Activated T-helper 1 cell treated with anti-CD3 and anti-CD28 coated beads, Interleukin-12 subunit alpha, Interleukin-12 subunit beta, Interleukin-2, Interleukin-4 antibody, amounts not matched to agents 30 ng/mL and 10 ng/mL and 1 ng/mL, durations not matched to agents 14 hours and 24 hours and 36 hours (primary cell): ENCODE results near the gene DIS3L2. TPM values are rescaled to one million over a fixed set of nuclear protein-coding genes. Genes with fewer than 3 reads are reported as not detected.

Source experiments
- DNase-seq: peaks from one replicate; pipeline ENCODE4 v3.0.0; 2021; ENCODE audit warnings: low spot score
- H3K27ac Mint-ChIP-seq: one replicate; pipeline ENCODE4 v1.8.0; 2021; ENCODE audit warnings: mild to moderate bottlenecking, mixed read lengths
- H3K27me3 Mint-ChIP-seq: one replicate; pipeline ENCODE4 v1.8.0; 2022; ENCODE audit warnings: mild to moderate bottlenecking, moderate library complexity, mixed read lengths; ENCODE audit not compliant: insufficient read depth
- H3K36me3 Mint-ChIP-seq: one replicate; pipeline ENCODE4 v1.8.0; 2021; ENCODE audit warnings: low read depth, mixed read lengths
- H3K4me1 Mint-ChIP-seq: one replicate; pipeline ENCODE4 v1.8.0; 2021; ENCODE audit warnings: low read depth, mixed read lengths
- H3K4me3 Mint-ChIP-seq: one replicate; pipeline ENCODE4 v1.8.0; 2021; ENCODE audit warnings: mild to moderate bottlenecking, moderate library complexity, mixed read lengths
- H3K9me3 Mint-ChIP-seq: one replicate; pipeline ENCODE4 v1.8.0; 2021; ENCODE audit warnings: mixed read lengths
- intact Hi-C: fragments of 100-400 bp; cut with micrococcal nuclease; formaldehyde crosslinking; loops from one replicate; pipeline ENCODE4 v1.15.1; 2024
- total RNA-seq: library from RNA; stranded (reverse); gene quantifications from 2 replicates; pipeline ENCODE4 v1.2.3, GENCODE V29; 2022

The DIS3L2 gene
- total RNA-seq, 1 donor from 2014 or later, result 27.9 TPM

DNA sequence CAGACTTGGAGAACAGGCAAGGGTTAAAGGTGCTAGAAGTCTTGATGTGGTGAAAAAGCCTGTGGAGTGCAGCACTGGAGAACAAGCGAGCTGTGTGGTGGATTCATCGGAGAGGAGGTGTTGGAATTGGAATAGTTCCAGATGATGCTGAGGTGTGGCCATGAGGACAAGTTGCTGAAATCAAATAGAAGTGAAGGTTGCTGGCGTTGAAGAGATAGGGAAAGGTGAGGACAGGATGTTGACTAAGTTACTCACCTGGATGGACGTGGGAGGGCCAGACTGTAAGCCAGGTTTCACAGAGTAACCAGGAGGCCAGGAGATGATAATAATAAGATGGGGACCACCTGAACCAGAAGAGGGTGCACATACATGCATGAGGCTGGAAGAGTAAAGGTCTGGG, 173.4 kb downstream of the DIS3L2 start:
- intact Hi-C loops, result no loop called here
- H3K4me3 Mint-ChIP-seq, result no peak overlapping the region
- no peaks in the 10 kb centered on the region for H3K9me3 Mint-ChIP-seq
- peaks cover 12% of the 10 kb centered on the region for H3K4me1 Mint-ChIP-seq
- H3K27ac Mint-ChIP-seq, result no peak overlapping the region
- H3K36me3 Mint-ChIP-seq, result peaks cover 2% of the 10 kb centered on the region
- no peaks in the 10 kb centered on the region for H3K27me3 Mint-ChIP-seq
- no peak for DNase-seq

DNA sequence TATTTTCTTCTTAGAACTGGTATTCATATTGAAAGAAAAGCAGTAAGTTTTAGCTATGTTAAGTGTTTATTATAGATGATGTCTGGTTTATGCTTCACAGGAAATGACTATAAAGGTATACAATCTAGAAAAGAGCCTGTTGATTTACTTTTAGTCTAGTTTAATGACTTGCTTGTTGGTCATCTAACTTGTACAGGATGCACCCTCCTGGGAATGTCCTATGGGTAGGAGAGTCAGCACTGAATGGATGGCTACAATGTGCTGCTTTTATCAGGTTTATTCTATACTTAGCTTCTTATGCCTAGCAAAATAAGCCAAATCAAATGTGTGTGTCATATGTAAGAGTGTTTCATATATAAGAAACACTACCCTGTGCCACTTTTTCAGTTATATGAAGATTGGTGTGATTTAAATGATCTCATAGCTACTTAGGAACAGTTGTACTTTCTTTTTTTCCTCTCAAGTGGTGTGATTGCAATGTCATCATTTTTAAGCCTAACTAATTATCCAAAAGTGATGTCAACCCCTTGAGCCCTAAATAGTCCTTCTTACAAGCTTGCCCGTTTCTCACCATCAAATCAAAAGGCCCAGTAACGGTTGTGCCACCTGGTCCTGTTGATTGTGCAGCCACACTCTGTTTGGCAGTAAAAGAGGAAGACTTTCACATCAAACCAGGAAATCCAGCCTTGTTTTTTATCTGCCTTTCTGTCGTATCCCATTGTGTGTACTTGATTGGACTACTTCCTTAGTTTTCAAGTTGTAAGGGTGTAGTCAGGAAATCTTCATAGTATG, 176.0 kb downstream of the DIS3L2 start:
- Mint-ChIP-seq H3K4me3 (no peak overlapping the region), H3K27me3 (no peaks in the 10 kb centered on the region), H3K4me1 (peaks cover 12% of the 10 kb centered on the region), H3K9me3 (no peaks in the 10 kb centered on the region), H3K36me3 (peaks cover 2% of the 10 kb centered on the region), H3K27ac (no peak overlapping the region)
- intact Hi-C loops, result loop anchor here (2.0 kb wide), 1 partner anchor 189 kb away; no protein-coding TSS in a partner anchor
- DNase-seq, result no peak

DNA sequence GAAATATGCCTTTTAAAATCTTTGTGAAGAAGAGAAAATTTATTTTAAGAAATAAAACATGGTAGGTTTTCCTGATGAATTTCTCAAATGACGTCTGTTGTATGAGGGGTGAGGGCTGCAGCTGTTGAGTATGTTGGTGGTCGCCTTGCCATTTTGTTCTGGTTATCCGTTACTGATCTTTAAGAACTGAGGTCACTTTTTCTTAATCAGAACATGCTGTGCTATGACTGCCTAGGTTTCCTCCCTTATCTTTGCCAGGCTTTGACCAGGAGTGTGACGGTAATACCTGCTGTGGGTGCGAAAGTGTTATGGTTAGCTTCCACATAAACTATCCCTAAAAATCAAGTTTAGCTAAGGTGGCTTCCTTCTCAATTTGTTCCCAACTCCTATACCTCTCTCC, 176.9 kb downstream of the DIS3L2 start:
- no peak for DNase-seq
- Mint-ChIP-seq H3K27me3 (no peaks in the 10 kb centered on the region), H3K4me1 (peaks cover 12% of the 10 kb centered on the region), H3K36me3 (peaks cover 2% of the 10 kb centered on the region), H3K27ac (no peak overlapping the region), H3K9me3 (no peaks in the 10 kb centered on the region), H3K4me3 (no peak overlapping the region)
- intact Hi-C loops, result loop anchor here (2.0 kb wide), 1 partner anchor 188 kb away; no protein-coding TSS in a partner anchor

DNA sequence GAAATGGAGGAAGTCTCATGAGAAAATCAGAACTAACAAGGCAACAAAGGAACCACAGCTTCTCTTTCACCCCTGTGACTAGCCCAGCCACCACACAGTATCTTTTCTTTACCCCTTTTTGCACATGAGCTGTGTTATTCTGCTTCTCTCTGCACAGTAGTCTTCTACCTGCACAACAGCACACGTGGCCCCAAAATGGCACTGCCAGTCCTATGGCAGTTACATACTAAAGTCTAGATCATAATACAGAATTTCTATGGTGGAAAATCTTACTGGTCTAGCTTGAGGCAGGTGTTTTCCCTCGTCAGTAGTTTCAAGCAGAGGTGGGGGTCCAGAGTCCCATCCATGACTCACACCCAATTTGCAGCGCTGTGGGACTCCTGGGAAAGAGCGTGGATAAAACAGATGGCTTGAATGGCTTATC, 177.7 kb downstream of the DIS3L2 start:
- Mint-ChIP-seq H3K27ac (no peak overlapping the region), H3K4me1 (peaks cover 12% of the 10 kb centered on the region), H3K27me3 (no peaks in the 10 kb centered on the region), H3K9me3 (no peaks in the 10 kb centered on the region), H3K36me3 (peaks cover 2% of the 10 kb centered on the region), H3K4me3 (no peak overlapping the region)
- no peak for DNase-seq
- intact Hi-C loops, result loop anchor here (2.0 kb wide), 1 partner anchor 188 kb away; no protein-coding TSS in a partner anchor

DNA sequence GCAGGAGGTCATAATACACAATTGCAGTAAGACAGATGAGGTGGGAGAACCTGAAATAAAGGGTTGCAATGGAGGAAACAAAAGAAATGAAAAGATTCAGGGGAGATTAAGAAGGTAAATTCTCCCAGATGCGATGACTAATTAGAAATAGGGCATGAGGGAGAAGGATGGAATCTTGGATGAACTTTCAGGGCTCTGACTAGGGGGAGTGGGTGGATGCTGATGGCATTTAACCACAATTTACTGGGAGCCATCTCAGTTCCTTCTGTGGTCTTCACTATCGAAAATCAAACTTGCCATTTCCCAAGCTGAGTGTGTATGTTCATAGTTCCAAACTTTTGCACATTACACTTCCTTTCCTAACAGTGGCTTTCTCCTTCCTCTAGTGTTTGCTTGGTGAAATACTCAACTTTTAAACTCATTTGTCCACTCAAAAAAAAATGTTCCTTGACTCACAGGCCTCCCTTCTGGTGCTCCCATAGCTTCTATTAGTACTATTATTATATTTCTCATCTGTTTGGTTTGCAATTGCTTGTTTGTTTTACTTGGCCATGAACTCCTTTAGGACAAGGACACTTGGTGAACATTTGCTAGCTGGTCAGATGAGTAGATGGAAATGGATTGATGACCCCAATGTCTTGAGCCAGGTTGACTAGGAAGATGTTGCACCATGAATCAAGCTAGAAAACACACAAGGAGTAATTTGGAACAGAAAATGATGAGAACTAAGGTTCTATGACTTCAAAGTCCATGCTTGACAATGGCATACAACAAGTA, 178.5 kb downstream of the DIS3L2 start:
- DNase-seq, result no peak
- Mint-ChIP-seq H3K9me3 (no peaks in the 10 kb centered on the region), H3K4me3 (no peak overlapping the region), H3K36me3 (peaks cover 2% of the 10 kb centered on the region), H3K27me3 (no peaks in the 10 kb centered on the region), H3K27ac (no peak overlapping the region), H3K4me1 (peaks cover 12% of the 10 kb centered on the region)
- intact Hi-C loops, result loop anchor here (2.0 kb wide), 1 partner anchor 187 kb away; no protein-coding TSS in a partner anchor

DNA sequence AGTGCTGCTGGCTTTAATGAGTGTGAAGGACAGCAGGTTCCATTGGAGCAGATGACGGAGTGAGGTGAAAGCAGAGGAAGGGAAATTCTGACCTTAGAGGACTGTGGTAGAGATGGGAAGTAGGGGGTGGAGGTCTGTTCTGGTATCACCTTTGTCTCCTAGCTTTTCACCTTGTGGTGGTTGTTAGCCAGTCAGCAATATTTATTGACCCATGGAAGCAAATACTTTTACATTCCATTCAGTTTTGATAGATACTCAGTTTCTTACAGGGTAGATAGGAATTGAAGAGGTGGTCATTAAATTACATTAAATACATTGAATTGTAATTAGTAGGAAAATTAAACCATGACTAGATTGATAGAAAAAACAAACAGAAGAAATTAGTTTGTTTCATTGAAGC, 180.1 kb downstream of the DIS3L2 start:
- Mint-ChIP-seq H3K9me3 (no peaks in the 10 kb centered on the region), H3K36me3 (peaks cover 2% of the 10 kb centered on the region)
- intact Hi-C loops, result no loop called here

DNA sequence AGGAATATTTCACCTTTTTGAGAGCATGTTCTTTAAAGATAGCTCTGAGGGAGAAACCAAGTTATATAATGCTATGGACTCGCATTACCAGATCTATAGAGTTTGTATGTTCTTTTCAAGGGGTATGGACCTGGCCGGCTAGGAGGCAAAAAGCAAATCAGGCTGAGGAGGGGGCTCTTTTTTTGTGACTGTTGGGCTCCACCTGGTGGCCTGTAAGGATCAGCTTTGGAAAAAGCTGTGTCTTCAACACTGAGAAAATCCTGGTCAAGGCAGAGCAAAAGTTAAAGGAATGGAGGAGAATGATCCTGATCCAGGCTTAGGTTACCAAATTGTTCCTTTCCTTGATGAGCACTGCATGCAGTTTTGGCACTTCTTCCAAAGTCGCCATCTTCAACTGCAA, 180.5 kb downstream of the DIS3L2 start:
- H3K4me3 Mint-ChIP-seq, result no peak overlapping the region
- intact Hi-C loops, result loop anchor here (1.0 kb wide), 3 partner anchors 185 to 236 kb away; no protein-coding TSS in a partner anchor
- H3K9me3 Mint-ChIP-seq, result no peaks in the 10 kb centered on the region
- peaks cover 12% of the 10 kb centered on the region for H3K4me1 Mint-ChIP-seq
- DNase-seq, result no peak
- H3K36me3 Mint-ChIP-seq, result peaks cover 2% of the 10 kb centered on the region
- no peaks in the 10 kb centered on the region for H3K27me3 Mint-ChIP-seq
- no peak overlapping the region for H3K27ac Mint-ChIP-seq

More for the DNA sequence above, 180.1 kb downstream of the DIS3L2 start:
- Mint-ChIP-seq H3K4me3 (no peak overlapping the region), H3K27ac (no peak overlapping the region), H3K27me3 (no peaks in the 10 kb centered on the region), H3K4me1 (peaks cover 12% of the 10 kb centered on the region)
- no peak for DNase-seq

DNA sequence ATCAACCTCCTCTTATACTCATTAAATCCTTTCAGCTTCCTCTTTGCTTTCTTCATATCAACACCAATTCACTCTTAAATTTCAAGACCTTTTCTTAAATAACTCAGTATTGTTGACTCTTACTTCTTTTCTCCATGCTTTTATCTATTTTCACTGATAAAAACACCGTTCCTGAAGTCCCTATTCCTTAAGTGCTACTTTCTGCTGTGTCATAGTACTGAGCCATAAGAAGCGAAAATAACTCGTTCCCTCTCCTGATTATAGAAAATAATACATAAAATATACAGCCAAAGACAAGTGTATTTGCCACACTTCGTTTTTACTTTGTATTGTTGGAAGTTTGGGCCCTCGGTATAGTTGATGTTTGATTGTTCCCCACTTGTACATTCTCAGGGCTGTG, 181.0 kb downstream of the DIS3L2 start:
- Mint-ChIP-seq H3K27ac (no peak overlapping the region), H3K4me1 (peaks cover 12% of the 10 kb centered on the region), H3K27me3 (no peaks in the 10 kb centered on the region), H3K36me3 (peaks cover 2% of the 10 kb centered on the region), H3K9me3 (no peaks in the 10 kb centered on the region), H3K4me3 (no peak overlapping the region)
- DNase-seq, result no peak
- intact Hi-C loops, result loop anchor here (1.0 kb wide), 3 partner anchors 185 to 236 kb away; no protein-coding TSS in a partner anchor

DNA sequence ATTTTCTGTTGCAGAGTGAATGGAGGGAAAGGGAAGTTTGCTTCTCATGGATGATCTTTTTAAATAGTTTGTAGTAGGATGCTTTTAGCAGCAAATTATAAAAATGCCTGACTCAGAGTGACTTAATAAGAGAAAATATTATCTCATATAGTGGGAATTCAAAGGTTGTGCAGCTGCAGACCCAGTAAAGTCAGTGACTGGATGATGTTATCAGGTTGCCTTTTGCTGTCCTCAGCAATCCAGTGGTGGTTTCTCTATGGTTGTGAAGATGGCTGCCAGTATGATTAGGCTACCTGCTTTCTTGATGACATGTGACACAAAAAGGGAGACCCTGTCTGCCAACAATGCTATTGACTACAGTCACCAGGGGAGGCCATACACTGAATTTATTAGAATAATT, 184.8 kb downstream of the DIS3L2 start:
- intact Hi-C loops, result no loop called here
- no peaks in the 10 kb centered on the region for H3K9me3 Mint-ChIP-seq
- no peaks in the 10 kb centered on the region for H3K4me1 Mint-ChIP-seq
- H3K4me3 Mint-ChIP-seq, result no peak overlapping the region
- H3K36me3 Mint-ChIP-seq, result no peaks in the 10 kb centered on the region
- H3K27ac Mint-ChIP-seq, result no peak overlapping the region
- no peak for DNase-seq
- no peaks in the 10 kb centered on the region for H3K27me3 Mint-ChIP-seq

DNA sequence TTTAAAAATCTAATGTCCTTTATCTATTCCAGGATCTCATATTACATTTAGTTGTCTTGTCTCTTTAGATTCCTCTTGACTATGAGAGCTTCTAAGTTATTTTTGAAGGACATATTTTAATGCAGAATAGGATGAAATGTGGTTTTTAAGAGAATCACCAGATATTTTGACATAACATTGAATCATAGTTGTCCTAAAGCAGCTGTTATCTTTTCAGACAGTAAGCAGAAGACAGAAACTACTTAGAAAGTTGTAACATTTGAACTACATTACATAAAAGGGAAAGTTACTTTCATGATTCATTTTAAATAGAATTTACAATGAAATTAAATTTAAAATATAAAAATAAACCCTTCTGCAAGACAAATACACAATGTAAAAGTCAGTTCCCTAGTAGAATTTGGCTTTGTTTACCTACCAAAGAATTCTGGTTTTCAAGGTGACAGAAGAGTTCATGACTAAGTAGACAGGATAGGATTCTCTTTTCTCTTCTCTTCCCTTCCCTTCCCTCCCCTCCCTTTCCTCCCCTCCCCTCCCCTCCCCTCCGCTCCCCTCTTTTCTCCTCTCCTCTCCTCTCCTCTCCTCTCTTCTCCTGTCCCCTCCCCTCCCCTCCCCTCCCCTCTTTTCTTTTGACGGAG, 186.0 kb downstream of the DIS3L2 start:
- intact Hi-C loops, result no loop called here
- H3K4me3 Mint-ChIP-seq, result no peak overlapping the region
- no peak for DNase-seq
- no peaks in the 10 kb centered on the region for H3K9me3 Mint-ChIP-seq
- H3K4me1 Mint-ChIP-seq, result no peaks in the 10 kb centered on the region
- H3K27me3 Mint-ChIP-seq, result no peaks in the 10 kb centered on the region
- H3K27ac Mint-ChIP-seq, result no peak overlapping the region
- H3K36me3 Mint-ChIP-seq, result no peaks in the 10 kb centered on the region

DNA sequence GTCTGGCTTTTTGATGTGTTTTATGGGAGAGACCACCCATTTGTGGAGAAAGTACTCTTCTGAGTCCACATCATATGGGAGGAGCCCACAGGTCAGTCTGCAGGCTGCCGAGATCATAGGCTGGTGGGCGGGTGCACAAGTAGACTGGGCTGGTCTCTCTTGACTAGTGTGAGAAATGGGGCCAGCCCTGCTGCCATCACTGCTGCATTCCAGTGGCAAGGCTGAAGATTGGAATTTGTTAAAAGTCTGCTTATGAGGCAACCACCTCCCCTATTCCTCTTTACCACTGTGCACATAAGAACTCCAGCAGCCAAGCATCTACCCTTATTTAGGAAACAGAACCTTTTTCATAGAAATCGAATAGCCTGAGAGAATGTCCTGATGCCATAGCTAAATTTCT, 200.7 kb downstream of the DIS3L2 start:
- H3K9me3 Mint-ChIP-seq, result no peaks in the 10 kb centered on the region
- H3K36me3 Mint-ChIP-seq, result peaks cover 9% of the 10 kb centered on the region
- H3K4me3 Mint-ChIP-seq, result no peak overlapping the region
- no peak overlapping the region for H3K27ac Mint-ChIP-seq
- no peak for DNase-seq
- no peaks in the 10 kb centered on the region for H3K27me3 Mint-ChIP-seq
- H3K4me1 Mint-ChIP-seq, result no peaks in the 10 kb centered on the region
- intact Hi-C loops, result no loop called here

DNA sequence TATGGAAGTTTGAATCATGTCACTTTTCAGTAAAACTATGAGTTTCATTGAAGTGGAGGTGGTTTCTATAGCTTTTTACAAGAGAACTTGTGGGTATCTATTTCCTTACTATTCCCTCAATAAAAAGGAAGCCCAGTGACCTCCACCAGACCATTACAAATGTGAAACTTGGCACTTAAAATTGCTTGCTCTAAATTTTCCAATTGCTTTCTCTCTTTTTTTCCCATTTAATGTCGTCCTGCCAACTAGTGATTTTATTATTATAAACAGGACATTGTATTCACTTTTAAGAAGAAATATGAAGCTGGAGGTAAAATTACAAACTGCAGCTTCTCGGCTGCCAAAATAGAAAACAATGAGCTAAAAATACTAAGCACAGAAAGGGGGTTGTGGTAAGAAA, 208.9 kb downstream of the DIS3L2 start:
- Mint-ChIP-seq H3K4me1 (no peaks in the 10 kb centered on the region), H3K36me3 (peaks cover 2% of the 10 kb centered on the region), H3K4me3 (no peak overlapping the region), H3K9me3 (no peaks in the 10 kb centered on the region), H3K27ac (no peak overlapping the region), H3K27me3 (no peaks in the 10 kb centered on the region)
- no peak for DNase-seq
- intact Hi-C loops, result no loop called here

DNA sequence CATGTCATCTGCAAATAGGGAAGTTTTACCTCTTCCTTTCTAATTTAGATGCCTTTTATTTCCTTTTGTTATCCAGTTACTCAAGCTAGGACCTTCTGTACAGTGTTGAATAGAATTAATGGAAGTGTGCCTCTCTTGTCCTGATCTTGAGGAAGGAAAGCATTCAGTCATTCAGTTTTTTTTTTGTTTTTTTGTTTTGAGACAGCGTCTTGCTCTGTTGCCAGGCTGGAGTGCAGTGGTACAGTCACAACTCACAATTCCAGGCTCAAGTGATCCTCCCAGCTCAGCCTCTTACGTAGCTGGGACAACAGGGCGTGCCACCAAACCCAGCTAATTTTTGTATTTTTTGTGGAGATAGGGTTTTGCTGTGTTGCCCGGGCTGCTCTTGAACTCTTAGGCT, 213.1 kb downstream of the DIS3L2 start:
- Mint-ChIP-seq H3K27me3 (no peaks in the 10 kb centered on the region), H3K4me1 (no peaks in the 10 kb centered on the region)
- intact Hi-C loops, result no loop called here

More for the DNA sequence above, 213.1 kb downstream of the DIS3L2 start:
- Mint-ChIP-seq H3K4me3 (no peak overlapping the region), H3K27ac (no peak overlapping the region), H3K9me3 (peaks cover 6% of the 10 kb centered on the region), H3K36me3 (peaks cover 2% of the 10 kb centered on the region)
- DNase-seq, result no peak
